Measurements from ENCODE around the gene THUMPD1.
"Not testable (repeated sequence)": the region's sequence is repeated elsewhere in the genome, so short reads cannot be mapped to it uniquely, and the experiment has no call there.

Gene THUMPD1

DNA sequence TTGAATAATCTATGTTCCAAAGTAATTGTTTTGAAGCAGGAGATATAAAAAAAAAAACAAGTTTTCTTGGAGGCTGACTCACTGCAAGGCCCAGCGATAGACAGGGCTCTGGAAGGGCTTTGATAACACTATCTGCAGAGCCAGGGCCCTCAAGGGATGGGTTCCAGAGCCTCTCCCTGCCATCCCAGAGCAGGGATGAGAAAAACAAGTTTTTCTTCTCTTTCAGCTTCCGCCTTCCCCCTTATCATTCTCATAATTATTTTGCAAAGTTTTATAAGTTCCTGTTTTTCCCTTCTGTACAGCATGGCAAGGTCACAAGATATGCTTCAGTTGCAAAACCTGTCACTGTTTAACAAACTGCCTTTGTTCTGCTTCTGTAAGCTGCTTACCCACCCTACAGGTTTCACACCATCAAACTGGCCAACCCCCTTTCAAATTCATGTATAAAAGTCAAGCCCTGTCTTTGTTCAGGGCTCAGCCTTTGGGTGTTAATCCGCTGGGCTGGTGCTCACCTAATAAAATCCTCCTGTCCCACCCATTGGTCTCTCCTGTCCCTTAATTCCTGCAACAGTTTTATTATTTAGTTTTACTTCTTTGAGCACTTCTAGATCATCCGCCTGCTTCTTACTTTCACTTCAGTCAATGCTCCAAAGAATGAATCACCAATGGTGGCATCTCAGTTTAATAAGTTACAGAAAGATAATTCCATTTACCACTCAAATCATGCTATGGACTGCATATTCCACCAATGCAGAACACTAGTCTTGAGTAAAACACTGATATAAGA is 5.6 kb upstream of the THUMPD1 start:
- no peak for DNase-seq

GRCh38 chr16:20746461-20746860 is 4.8 kb upstream of the THUMPD1 start:
- DNase-seq: no peak

GRCh38 chr16:20744922-20745440 is 3.4 kb upstream of the THUMPD1 start:
- no peak for DNase-seq

GRCh38 chr16:20743591-20743990 is 2.0 kb upstream of the THUMPD1 start:
- no peak for DNase-seq

- DNase-seq: peak; percentile 10 to 71
These were observed 607 bp downstream of the THUMPD1 start for GRCh38 chr16:20740901-20741521.

- no peak for DNase-seq
These were observed 1.4 kb downstream of the THUMPD1 start for GRCh38 chr16:20740007-20740883.

DNA sequence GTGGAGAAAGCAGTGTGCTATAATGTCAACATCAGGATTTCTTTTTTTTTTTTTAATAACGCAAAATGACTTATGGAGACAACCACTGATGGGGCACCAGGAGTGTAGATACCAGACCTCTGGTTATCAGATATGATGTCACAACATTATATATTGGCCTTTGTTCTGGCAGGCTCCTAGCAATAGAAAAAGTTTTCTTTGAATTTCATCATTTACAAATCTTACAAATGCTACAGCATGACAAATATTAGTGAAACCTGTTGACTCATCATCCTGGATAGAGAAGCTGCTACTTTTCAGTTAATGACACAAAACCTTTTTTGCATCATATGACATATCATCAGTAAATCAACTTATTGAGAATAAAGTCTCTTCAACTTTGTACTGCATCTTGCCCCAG is 6.1 kb downstream of the THUMPD1 start:
- no peak for DNase-seq

DNA sequence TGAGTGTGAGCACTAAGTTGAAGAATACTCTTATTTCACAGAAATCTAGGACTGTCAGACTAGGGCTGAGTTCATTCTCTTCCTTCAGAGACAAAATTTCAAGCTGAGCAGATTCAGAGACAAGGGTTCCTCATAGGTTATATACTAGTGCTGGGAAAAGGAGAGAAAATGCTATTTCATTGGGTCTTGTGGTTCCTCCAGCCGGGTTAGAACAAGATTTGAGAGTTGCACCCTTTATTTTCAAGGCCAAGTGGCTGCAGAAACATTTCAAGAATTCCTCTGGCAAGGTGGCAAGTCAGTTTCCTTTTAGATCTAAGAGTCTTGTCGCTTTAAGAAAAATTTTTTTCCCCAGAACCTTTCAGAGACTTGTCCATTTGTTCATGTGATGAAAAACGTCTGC is 6.8 kb downstream of the THUMPD1 start:
- DNase-seq: no peak

DNA sequence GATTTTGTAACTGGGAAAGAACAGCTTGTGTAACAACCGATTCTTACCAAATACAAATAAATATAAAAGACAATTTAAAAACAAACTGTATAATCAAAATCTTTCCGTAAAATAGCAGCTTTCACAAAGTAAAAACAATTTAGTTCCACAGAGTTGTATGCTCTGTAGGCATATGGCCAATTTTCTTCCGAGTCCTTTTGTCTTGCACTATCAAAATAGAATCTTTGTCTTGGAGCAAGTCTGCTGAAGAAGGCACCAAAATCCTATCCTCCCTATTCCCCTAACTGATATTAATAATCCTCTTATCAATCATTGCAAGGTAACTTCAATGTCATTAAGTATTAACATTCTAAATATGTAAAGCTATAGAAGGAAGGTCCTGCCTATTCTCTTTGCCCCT is 7.6 kb downstream of the THUMPD1 start:
- no peak for DNase-seq

DNA sequence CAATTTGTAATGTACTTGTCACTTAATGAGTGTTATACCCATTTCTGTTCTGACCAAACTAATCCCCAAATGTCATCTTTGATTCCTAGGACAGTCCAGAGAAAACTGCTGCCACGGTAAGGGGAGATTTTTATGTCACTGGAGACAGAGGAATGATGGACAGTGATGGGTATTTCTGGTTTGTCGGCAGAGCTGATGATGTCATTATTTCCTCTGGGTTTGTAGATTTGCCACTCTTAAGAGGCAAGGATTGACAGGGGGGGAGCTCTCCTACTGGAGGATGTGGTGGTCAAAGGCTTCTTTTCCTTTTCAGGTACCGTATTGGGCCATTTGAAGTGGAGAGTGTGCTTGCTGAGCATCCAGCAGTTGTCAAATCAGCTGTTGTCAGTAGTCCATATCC is 12.5 kb downstream of the THUMPD1 start:
- DNase-seq: no peak

DNA sequence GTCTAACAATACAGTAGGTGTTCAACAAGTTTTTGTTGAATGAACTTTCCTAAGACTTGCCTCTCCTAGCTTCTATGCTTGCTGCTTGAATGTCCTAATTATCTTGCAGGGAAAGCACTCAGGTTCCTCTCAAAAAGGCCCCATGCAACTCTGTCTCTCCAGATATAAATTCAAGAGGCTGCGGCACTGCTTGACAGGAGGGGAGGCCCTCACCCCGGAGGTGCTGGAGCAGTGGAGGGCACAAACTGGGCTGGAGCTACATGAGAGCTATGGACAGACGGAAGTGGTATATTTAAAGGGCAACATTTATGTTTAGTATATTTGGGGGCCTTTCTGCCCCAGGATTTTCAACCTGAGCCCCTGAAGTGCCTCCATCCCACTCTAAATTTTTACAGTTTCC is 14.4 kb downstream of the THUMPD1 start:
- DNase-seq: no peak

DNA sequence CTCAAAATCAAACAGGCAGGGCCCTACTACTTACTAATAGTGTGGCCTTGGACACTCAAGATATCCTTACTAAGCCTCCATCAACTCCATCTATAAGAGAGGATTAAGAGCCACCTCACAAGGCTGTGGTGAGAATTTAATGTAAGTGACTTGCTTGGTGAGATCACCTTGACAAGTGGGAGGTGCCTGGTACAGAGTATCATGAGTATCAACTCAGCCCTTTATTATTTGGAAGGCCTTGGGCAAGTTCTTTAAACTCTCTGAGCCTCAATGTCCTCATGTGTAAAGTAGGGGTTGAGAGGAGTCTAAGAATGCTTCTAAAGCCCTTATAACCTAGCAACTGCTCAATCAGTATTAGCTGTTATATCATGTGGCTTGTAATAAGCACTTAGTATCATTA is 15.0 kb downstream of the THUMPD1 start:
- DNase-seq: no peak

DNA sequence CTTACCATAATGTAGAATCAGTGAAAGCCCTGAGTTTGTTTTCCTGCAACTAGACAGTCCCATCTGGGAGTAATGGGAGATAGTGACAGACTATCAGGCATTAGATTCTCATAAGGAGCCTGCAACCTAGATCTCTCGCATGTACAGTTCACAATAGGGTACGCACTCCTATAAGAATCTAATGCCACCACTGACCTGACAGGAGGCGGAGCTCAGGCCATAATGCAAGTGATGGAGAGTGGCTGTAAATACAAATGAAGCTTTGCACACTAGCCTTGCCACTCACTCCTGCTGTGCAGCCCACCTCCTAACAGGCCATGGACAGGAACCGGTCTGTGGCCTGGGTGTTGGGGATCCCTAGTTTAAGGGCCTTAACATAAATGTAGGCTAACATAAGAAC is 21.4 kb downstream of the THUMPD1 start:
- DNase-seq: no peak

DNA sequence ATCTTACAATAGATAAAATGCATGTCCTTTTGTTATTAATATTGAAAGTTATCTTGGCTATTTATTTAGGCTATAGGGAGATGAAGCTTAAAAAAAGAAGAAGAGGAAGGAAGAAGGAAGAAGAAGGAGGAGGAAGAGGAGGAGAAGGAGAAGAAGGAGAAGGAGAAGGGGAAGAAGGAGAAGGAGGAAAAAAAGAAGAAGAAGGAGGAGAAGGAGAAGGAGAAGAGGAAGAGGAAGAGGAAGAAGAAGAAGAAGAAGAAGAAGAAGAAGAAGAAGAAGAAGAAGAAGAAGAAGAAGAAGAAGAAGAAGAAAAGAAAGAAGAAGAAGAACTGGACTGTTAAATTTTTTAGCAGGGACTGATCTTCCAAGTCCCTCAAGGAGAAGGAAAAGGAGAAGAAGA is 23.9 kb downstream of the THUMPD1 start:
- DNase-seq: not testable (repeated sequence)

- no peak for DNase-seq
These were observed 30.2 kb downstream of the THUMPD1 start for GRCh38 chr16:20711277-20711911.

DNA sequence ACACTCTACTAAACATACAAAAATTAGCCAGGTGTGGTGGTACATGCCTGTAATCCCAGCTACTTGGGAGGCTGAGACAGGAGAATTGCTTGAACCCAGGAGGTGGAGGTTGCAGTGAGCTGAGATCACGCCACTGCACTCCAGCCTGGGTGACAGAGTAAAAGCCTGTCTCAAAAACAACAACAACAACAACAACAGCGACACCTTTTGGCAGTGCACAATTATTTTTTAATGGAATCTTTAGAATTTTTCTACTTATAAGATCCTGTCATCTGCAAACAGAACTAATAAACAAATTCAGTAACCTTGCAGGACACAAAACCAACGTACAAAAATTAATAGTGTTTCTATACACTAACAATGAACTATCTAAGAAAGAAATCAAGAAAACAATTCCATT is 33.5 kb downstream of the THUMPD1 start:
- not testable (repeated sequence) for DNase-seq

DNA sequence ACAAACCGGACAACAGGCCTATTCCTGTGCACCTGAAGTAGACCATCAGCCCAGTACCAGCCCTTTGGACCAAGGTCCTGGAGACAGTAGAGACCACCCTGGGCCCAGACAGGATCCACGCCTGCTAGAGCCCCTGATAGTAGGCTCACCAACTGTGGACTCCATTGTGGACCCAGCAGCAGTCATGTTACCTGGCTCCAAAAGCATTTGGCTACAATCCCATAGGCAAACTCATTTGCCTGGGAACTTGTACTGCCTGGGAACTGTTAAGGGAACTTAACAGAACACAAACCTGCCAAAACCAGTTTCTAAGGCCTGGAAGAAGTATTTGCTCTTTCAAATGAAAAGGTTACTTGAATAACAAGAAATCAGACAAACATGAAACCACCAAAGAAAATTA is 34.2 kb downstream of the THUMPD1 start:
- no peak for DNase-seq

DNA sequence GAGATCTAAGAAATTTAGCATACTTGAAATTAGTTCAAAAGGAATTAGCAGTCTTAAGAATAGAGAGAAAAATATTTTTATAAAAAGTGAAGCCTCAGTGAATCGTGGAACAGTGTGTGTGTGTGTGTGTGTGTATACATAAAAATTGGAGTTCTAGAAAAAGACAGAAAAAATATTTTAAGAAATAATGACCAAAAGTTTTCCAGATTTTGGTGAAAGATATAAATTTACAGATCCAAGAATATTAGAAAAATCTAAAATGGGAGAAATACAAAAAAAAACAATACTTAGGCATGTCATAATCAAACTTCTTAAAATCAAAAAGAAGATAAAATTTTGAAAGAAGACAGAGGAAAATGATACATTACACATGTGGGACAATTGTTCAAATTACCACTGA is 35.6 kb downstream of the THUMPD1 start:
- DNase-seq: not testable (repeated sequence)

- no peak for DNase-seq
These were observed 37.3 kb downstream of the THUMPD1 start for GRCh38 chr16:20704281-20704680.

DNA sequence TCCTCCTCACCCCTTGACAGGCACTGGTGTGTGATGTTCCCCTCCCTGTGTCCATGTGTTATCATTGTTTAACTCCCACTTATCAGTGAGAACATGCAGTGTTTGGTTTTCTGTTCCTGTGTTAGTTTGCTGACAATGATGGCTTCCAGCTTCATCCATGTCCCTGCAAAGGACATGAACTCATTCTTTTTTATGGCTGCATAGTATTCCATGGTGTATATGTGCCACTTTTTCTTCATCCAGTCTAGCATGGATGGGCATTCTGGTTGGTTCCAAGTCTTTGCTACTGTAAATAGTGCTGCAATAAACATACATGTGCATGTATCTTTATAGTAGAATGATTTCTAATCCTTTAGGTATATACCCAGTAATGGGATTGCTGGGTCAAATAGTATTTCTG is 39.9 kb downstream of the THUMPD1 start:
- not testable (repeated sequence) for DNase-seq

GRCh38 chr16:20696618-20697017 is 45.0 kb downstream of the THUMPD1 start:
- no peak for DNase-seq

DNA sequence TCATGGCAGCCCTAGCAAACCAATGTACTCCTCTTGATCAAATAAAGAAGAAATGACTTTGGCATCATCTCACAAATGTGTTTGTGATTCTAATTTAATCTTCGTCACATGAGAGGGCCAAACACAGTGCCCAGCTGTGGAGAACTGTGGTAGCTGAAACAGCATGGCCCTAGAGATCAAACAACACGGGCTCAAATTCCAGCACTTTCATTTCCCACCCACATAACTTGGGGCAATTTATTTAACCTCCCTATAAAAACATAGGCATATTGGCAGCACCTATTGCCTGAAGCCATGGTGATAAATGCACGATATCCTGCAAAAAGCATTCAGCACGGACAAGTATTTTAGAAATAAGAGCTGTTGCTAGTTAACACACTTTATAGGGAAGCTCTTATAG is 46.6 kb downstream of the THUMPD1 start:
- no peak for DNase-seq

DNA sequence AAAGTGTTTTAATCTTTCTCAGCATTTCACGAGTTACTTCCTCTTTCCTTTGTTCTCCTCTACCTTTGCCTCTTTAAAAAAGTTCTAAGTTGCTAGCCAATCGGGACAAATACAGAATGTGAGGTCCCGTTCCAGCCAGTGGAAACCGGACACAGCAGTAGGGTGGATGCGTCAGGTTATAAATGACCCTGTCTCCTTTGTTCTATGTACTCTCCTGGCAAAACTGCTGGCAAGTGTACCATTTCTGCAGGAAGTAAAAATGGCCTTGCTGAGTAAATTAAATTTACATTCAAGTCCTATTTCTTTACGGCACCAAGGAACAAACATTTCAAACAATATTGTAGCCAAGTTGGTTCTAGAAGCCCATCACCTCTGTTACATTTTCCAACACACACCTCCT is 47.5 kb downstream of the THUMPD1 start:
- DNase-seq: not testable (repeated sequence)

Measured in SHP77 (cell line).